Sigmoid colon (tissue), 7 donors: ENCODE results near the gene IFNGR2. TPM values are rescaled to one million over a fixed set of nuclear protein-coding genes. Genes with fewer than 3 reads are reported as not detected.

Source experiments
- DNase-seq: peaks from one replicate; pipeline ENCODE4 v3.0.0-alpha.2; 2019
- H3K27ac ChIP-seq, 4 donors: fragments of 200-600 bp; sonication (generic); one replicate each; pipeline ENCODE4 v1.5.1; 2016 to 2019; ENCODE audit warnings: mild to moderate bottlenecking in 1 of 4
- H3K27me3 ChIP-seq, 3 donors: fragments of 200-600 bp; sonication (generic); one replicate each; pipeline ENCODE4 v1.5.1; 2019; ENCODE audit warnings: mild to moderate bottlenecking in 1 of 3
- H3K36me3 ChIP-seq, 4 donors: fragments of 200-600 bp; sonication (generic); one replicate each; pipeline ENCODE4 v1.5.1; 2016 to 2019
- H3K4me1 ChIP-seq, 4 donors: fragments of 200-600 bp; sonication (generic); one replicate each; pipeline ENCODE4 v1.5.1; 2017 to 2019
- H3K4me3 ChIP-seq, 4 donors: fragments of 200-600 bp; sonication (generic); one replicate each; pipeline ENCODE4 v1.5.1; 2017 to 2019; ENCODE audit warnings: mild to moderate bottlenecking in 2 of 4, moderate library complexity in 1 of 4
- H3K9me3 ChIP-seq, 4 donors: fragments of 200-600 bp in 3 of 4; sonication (generic) in 3 of 4; one replicate each; pipeline versions ENCODE4 v1.5.1 to v1.6.1; 2013 to 2019
- CTCF ChIP-seq, 4 experiments: fragments of 450-650 bp in 3 of 4; fragments of 200-600 bp in 1 of 4; IDR thresholded peaks; one replicate each; pipeline ENCODE4 v1.5.1; 2016 to 2019; ENCODE audit warnings: antibody characterized with exemption in 4 of 4, mild to moderate bottlenecking in 3 of 4, moderate library complexity in 2 of 4
- EP300 ChIP-seq, 4 donors: sonication (generic); formaldehyde crosslinking; IDR thresholded peaks; one replicate each; pipeline ENCODE4 v1.6.1; 2017; ENCODE audit warnings: antibody characterized with exemption in 4 of 4
- POLR2A ChIP-seq, 2 donors: fragments of 450-650 bp; IDR thresholded peaks; one replicate each; pipeline ENCODE4 v1.6.1; 2016; ENCODE audit warnings: antibody characterized with exemption in 2 of 2, mild to moderate bottlenecking in 2 of 2, moderate library complexity in 2 of 2
- POLR2AphosphoS5 ChIP-seq, 4 donors: sonication (generic); formaldehyde crosslinking; IDR thresholded peaks; one replicate each; pipeline ENCODE4 v1.6.1; 2017; ENCODE audit warnings: antibody characterized with exemption in 4 of 4
- WGBS, 2 donors: extraction: QIAGEN DNeasy Blood & Tissue Kit; methylation state at CpG; one replicate each; pipeline ENCODE4 v1.1.7; 2013; 5-methylcytosine and 5-hydroxymethylcytosine counted together
- intact Hi-C: fragments of 100-400 bp; cut with DNase I; formaldehyde crosslinking; loops from one replicate; pipeline ENCODE4 v1.15.1; 2023
- polyA plus RNA-seq, 3 donors: library from polyadenylated mRNA; stranded (reverse); fragments of 200-250 nt; gene quantifications; one replicate each; pipeline ENCODE4 v1.2.3, GENCODE V29; 2013
- total RNA-seq, 4 donors: library from RNA; depleted of rRNA; stranded (reverse); fragments of >200 nt; gene quantifications; one replicate each; pipeline ENCODE4 v1.1.0, GENCODE V29; 2016
- donor health status: healthy with polysubstance abuse.
- donor health status: Bipolar disorder and iron deficiency.
- donor health status: healthy.

The IFNGR2 gene
- total RNA-seq, result 10 to 100 TPM; 34.9 to 65.8 (median 38.5) TPM
- polyA plus RNA-seq, result 100 to 1,000 TPM in 2 of 3 donors, 10 to 100 TPM in 1; 72.1 to 178 (median 135) TPM

DNA sequence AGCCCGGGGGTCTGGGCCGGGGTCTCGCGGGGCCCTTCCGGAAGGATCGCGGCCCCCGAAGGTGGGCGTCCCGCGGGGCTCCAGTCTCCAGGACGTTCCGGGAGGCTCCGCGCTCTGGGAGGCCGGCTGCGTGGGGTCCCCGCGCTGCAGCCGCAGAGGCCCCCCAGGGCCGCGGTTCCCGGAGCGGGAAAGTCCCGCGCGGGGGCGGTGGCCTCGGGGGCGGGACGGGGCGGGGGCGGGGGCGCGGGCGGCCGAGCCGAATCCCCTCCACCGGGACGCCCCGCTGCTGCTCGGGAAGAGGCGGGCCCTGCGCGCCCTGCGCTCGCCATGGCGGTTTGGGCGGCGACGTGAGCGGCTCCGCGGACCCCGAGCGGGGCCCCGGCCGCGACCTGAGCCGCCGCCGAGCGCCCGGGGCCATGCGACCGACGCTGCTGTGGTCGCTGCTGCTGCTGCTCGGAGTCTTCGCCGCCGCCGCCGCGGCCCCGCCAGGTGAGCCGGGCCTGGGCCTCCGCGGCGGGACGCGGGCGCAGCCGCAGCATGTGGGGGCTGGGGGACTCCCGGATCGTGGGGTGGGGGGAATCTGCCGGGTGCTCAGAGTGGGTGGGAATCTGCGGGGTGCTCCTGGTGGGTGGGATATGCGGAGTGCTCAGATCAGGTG lies at the start of gene IFNGR2:
Gene IFNGR2 (plus strand): TSS at position 286 of the 658 bp plus-strand sequence. CDS start 131 bp downstream, at position 417.
- TF ChIP-seq CTCF (IDR thresholded peaks at IDR 0.05) (no peak), POLR2AphosphoS5 (IDR thresholded peaks at IDR 0.05) (peak in 3 of 4 donors; percentile 18 to 50 (median 37))
- WGBS, 2 donors, result 0 to 1% methylated on average over 89 of the region's 89 CpGs

GRCh38 chr21:33355355-33355754 lies 47.9 kb upstream of the IFNGR2 start:
- Histone ChIP-seq H3K27me3 (no peaks in the 10 kb centered on the region), H3K27ac (no peak overlapping the region), H3K4me1 (no peaks in the 10 kb centered on the region), H3K9me3 (no peaks in the 10 kb centered on the region), H3K36me3 (peaks cover 0 to 56% (median 17%) of the 10 kb centered on the region in 4 donors), H3K4me3 (no peak overlapping the region)
- no peak for DNase-seq
- no peak for TF ChIP-seq CTCF (IDR thresholded peaks at IDR 0.05)
- no peak for TF ChIP-seq POLR2A (IDR thresholded peaks at IDR 0.05)
- no peak for TF ChIP-seq EP300 (IDR thresholded peaks at IDR 0.05)
- no peak for TF ChIP-seq POLR2AphosphoS5 (IDR thresholded peaks at IDR 0.05)
- WGBS, 2 donors, result 82 to 84% methylated on average over 6 of the region's 6 CpGs
- intact Hi-C loops, result no loop called here

More for the DNA sequence above, at the start of gene IFNGR2:
- Histone ChIP-seq H3K27ac (peak within 1 kb of the TSS; percentile 84 to 94 (median 90)), H3K4me3 (peak within 1 kb of the TSS; percentile 61 to 85 (median 78)), H3K27me3 (no peaks in the 10 kb centered on the region), H3K9me3 (no peaks in the 10 kb centered on the region), H3K36me3 (no peaks in the 10 kb centered on the region), H3K4me1 (peaks cover 0 to 40% (median 30%) of the 10 kb centered on the region in 4 donors)
- intact Hi-C loops, result loop anchor here (5.0 kb wide), 2 partner anchors 34 to 631 kb away; partner anchors contain the start of gene PAXBP1
- DNase-seq, result peak; percentile 70

DNA sequence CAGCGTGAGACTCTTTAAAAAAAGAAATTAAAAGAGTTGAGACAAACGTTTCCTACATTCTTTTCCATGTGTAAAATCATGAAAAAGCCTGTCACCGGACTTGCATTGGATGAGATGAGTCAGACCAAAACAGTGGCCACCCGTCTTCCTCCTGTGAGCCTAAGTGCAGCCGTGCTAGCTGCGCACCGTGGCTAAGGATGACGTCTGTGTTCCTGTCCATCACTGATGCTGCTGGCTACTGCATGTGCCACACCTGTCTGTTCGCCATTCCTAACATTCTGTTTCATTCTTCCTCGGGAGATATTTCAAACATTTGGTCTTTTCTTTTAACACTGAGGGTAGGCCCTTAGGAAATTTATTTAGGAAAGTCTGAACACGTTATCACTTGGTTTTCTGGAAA lies 47.2 kb upstream of the IFNGR2 start:
- peaks cover 0 to 6% (median 1%) of the 10 kb centered on the region in 4 donors for H3K4me1 ChIP-seq
- no peak overlapping the region for H3K4me3 ChIP-seq
- 86 to 91% methylated on average over 11 of the region's 11 CpGs for WGBS, 2 donors
- no peak for TF ChIP-seq POLR2A (IDR thresholded peaks at IDR 0.05)
- no peak for TF ChIP-seq POLR2AphosphoS5 (IDR thresholded peaks at IDR 0.05)
- TF ChIP-seq EP300 (IDR thresholded peaks at IDR 0.05), result no peak
- TF ChIP-seq CTCF (IDR thresholded peaks at IDR 0.05), result no peak
- intact Hi-C loops, result no loop called here
- no peaks in the 10 kb centered on the region for H3K27me3 ChIP-seq
- H3K36me3 ChIP-seq, result peaks cover 0 to 55% (median 17%) of the 10 kb centered on the region in 4 donors
- no peak for DNase-seq
- H3K27ac ChIP-seq, result no peak overlapping the region
- no peaks in the 10 kb centered on the region for H3K9me3 ChIP-seq

GRCh38 chr21:33357177-33357576 lies 46.0 kb upstream of the IFNGR2 start:
- intact Hi-C loops, result no loop called here
- peaks cover 0 to 16% (median 12%) of the 10 kb centered on the region in 4 donors for H3K4me1 ChIP-seq
- no peak overlapping the region for H3K27ac ChIP-seq
- DNase-seq, result no peak
- H3K4me3 ChIP-seq, result no peak overlapping the region
- H3K36me3 ChIP-seq, result peaks cover 0 to 43% (median 17%) of the 10 kb centered on the region in 4 donors
- no peaks in the 10 kb centered on the region for H3K9me3 ChIP-seq
- TF ChIP-seq POLR2A (IDR thresholded peaks at IDR 0.05) (no peak), POLR2AphosphoS5 (IDR thresholded peaks at IDR 0.05) (no peak), EP300 (IDR thresholded peaks at IDR 0.05) (no peak), CTCF (IDR thresholded peaks at IDR 0.05) (no peak)
- H3K27me3 ChIP-seq, result no peaks in the 10 kb centered on the region
- 89 to 93% methylated on average over 8 of the region's 8 CpGs for WGBS, 2 donors
